Glomerular visceral epithelial cell (primary cell): ENCODE data around the gene PPIH.
"Not testable (repeated sequence)": the region's sequence is repeated elsewhere in the genome, so short reads cannot be mapped to it uniquely, and the experiment has no call there.

Experiments
- DNase-seq: peaks from one replicate; pipeline ENCODE4 v3.0.0-alpha.2; 2016; ENCODE audit errors: extremely low spot score

The PPIH gene

DNA sequence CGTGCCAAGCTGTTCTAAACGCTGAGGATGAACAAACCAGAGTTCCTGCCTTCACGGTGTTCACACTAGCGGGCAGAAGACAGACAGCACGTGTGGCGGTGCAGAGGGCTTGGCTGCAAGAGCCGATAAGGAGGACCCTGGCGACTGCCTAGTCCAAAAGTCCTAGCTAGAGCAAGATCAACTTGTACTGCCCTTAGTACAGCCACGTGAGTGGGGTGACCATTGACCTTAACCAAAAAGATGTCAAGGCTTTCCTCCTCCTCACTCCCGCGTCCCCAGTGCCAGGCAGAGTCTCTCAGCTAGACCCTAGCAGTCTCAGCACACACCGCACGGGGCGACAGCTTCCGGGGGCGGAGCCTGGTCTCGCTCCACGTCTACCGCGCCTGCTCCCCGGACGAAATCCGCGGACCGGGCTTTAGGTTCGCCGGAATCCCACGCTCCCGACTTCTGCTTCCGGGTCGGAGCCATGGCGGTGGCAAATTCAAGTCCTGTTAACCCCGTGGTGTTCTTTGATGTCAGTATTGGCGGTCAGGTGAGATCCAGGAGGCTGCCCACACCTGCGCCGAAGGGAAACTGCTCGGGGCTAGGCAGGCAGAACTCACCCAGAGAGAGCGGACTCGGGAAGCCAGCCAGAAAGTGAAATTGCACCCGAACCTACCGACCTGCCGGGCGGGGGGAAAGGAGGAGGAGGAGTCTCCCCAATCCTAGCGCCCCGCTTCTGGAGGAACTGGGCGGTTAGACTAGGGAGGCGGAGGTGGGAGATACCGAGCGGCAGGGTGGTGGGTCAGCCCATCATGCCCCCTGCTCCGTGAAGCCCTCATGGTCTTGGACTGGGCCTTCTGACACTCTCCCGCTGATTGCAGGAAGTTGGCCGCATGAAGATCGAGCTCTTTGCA is at the start of gene PPIH:
PPIH (plus strand) TSS at position 443 of the 896 bp plus-strand sequence; CDS start at position 467, 24 bp downstream.
- DNase-seq, result peak; percentile 91

DNA sequence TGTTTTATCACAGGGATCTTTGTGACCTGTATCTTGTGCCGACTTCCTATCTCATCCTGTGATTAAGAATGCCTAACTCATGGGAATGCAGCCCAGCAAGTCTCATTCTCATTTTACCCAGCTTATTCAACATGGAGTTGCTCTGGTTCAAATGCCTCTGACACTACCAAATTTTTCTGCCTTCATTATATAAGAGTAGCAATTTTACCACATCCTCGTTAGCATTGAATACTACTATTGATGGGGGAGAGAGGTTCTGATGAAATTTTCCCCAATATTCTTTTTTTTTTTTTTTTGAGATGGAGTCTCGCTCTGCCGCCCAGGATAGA is 44.5 kb upstream of the PPIH start:
- no peak for DNase-seq

DNA sequence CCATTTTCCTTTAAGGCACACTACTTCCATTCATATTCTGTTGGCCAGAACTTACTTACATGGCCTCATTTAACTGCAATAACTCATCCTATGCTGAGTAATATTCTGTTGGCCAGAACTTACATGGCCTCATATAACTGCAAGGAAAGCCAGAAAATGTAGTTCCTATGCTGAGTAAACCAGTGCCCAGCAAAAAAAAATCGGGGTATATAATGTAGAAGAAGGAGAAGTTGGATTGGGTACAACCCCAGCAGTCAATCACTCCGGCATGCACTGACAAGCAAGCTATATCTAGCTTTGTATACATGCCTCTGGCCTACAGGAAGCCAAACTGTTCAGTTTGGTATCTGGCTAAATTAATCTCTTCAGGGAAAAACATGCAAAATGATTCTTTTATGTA is 39.4 kb upstream of the PPIH start:
- DNase-seq, result no peak

DNA sequence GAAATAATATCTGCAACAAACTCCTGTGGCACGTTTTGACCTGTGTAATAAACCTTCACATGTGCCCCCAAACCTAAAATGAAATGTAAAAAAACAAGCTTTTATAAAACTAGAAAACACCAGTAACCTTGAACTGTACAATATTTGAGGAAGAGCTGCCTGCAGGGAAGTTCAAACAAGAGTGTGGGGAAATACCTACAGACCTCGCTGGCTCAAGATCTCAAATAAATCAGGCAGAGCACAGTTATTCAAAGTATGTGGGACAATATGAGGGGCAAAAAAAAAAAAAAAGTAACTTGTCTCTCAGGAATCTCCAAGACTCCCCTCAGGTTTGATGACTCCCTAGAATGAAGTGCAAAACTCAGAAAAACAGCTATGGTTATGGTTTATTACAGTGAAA is 37.9 kb upstream of the PPIH start:
- DNase-seq, result no peak

DNA sequence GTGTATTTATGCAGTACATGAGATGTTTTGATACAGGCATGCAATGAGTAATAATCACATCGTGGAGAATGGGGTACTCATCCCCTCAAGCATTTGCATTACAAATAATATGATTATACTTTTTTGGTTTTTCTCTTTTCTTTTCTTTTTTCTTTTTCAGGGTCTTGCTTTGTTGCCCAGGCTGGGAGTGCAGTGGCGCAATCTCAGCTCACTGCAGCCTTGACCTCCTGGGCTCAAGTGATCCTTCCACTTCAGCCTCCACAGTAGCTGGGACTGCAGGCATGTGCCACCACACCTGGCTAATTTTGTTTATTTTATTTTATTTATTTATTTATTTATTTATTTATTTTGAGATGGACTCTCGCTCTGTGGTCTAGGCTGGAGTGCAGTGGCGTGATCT is 37.0 kb upstream of the PPIH start:
- DNase-seq, result not testable (repeated sequence)

- DNase-seq, result not testable (repeated sequence)
Observed at GRCh38 chr1:42627205-42627604, 31.0 kb upstream of the PPIH start.

- no peak for DNase-seq
Observed at GRCh38 chr1:42639116-42639515, 19.1 kb upstream of the PPIH start.

DNA sequence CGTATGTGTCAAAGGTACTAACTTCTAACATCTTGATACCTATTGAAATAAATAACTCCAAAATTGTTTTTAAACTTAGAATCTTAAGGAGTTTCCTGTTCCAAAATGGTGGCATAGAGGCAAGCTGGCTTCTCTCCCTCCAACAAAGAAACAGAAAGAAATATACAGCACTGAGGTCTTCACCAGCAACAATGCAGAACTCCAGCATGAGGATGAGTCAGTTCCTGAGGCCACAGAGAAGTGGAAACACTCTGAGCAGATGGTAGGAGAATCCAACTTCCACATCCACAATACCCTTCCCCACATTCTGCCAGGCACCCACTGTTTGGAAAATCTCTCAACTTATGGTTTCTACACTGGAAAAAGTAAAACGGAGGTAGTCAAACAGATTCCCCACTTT is 12.2 kb upstream of the PPIH start:
- DNase-seq, result no peak

GRCh38 chr1:42657201-42657600 is 1.0 kb upstream of the PPIH start:
- DNase-seq, result no peak

- DNase-seq, result no peak
Observed at GRCh38 chr1:42658877-42659337, 684 bp downstream of the PPIH start.

- no peak for DNase-seq
Observed at GRCh38 chr1:42660907-42661500, 2.8 kb downstream of the PPIH start.

GRCh38 chr1:42669936-42670335 is 11.7 kb downstream of the PPIH start:
- DNase-seq, result no peak

- DNase-seq, result no peak
Observed at GRCh38 chr1:42670425-42670824, 12.2 kb downstream of the PPIH start.

GRCh38 chr1:42674214-42674613 is 16.0 kb downstream of the PPIH start:
- DNase-seq, result no peak

DNA sequence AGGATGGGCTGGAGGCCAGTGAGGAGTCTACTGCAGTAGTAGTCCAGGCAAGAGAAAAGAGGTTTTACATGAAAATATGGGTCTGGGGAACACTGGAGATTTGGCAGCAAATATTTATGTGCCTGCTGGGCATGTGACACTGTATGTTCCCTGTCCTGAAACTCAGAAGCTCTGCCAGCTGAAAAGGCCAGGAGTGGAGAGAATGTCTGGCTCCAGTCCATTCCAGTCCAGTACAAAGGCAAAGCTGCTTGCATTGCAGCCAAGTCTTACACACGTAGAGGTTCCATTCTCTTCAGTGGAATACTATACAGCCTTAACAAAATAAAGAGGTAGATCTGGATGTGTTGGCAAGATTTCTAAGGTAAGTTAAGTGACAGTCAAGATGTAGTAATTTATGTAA is 16.5 kb downstream of the PPIH start:
- DNase-seq, result no peak

- DNase-seq, result no peak
Observed at GRCh38 chr1:42675467-42675866, 17.2 kb downstream of the PPIH start.

DNA sequence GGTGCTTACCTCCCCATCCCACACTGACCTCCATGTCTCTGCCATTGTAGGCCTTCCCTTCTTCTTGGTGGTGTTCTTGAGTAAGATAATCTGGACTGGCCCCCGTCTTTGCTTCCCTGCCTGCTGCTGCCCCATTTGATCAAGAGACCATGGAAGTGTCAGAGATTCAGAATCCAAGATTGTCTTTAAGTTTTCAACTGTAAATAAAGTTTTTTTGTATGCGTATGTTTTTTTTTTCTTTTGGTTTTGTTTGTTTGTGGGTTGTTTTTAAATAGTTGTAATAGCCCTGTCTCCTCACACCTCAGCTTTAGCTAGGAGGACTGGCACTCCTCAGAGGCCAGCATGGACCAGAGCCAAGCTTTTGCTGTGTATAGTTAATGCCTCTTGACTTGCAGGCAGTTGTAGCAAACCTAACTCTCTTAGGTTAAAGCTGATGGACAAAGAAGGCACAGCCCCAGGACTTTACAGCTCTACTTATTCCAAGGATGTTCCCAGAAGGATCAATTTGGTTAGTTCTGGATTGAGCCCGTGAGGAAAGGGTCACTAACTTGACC is 18.4 kb downstream of the PPIH start:
- no peak for DNase-seq

DNA sequence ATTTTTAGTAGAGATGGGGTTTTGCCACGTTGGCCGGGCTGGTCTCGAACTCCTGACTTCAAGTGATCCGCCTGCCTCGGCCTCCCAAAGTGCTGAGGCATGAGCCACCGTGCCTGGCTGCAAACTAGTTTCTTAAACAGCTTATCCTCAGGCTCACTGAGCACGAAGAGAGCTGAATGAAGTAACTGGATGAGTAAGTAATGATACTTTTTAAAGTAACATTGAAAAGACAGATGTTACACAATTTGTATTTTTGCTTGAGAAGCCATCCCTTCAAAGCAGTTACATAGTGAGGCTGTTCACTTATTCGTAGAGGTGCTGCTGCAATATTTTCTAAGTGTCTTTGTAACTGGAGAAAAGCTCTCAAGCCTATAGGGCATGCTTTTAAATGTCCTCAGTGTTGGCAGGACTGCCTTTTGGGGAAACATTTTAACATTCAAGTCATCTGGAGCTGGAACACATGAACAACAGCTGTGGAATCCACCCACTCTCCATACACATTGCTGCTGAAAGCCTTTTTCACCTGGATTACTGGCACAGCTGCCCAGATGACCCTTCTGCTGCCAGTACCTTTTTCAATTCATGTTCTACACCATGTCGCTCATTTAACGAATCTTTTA is 21.3 kb downstream of the PPIH start:
- no peak for DNase-seq

- no peak for DNase-seq
Observed at GRCh38 chr1:42680055-42680454, 21.8 kb downstream of the PPIH start.

DNA sequence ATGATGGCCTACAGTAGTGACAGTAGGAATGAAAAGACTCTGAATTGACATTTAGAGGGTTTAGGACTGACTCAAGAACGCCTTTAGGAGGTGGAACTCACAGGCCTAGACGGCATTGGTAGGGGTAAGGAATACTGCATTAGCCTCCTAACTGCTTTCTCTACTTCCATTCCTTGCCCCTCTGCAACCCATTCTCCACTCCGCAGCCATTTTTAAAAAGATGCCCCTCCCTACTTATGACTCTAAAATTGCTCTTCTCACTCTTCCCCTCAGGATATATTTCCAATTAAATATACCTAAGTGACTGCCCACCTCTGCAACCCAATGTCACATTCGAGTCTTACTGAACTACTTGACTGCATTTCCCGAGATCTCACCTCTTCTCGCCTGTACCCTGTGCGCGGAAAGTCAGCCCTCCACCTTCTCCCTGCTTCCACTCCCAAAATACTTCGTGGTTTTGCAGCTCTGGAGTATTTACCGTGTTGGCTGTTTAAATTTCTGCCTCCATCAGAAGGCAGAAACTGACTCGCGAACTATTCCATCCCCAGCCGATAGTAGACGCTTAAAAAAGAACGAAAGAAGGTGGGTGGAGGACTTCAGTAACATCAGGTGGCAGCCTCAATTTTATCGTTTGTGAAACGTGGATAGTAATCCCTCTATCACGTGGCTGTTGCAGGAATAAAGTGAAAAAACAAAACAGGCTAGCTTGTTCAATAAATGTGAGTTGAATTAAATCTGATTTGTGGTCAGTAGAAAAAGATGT is 22.9 kb downstream of the PPIH start:
- no peak for DNase-seq

DNA sequence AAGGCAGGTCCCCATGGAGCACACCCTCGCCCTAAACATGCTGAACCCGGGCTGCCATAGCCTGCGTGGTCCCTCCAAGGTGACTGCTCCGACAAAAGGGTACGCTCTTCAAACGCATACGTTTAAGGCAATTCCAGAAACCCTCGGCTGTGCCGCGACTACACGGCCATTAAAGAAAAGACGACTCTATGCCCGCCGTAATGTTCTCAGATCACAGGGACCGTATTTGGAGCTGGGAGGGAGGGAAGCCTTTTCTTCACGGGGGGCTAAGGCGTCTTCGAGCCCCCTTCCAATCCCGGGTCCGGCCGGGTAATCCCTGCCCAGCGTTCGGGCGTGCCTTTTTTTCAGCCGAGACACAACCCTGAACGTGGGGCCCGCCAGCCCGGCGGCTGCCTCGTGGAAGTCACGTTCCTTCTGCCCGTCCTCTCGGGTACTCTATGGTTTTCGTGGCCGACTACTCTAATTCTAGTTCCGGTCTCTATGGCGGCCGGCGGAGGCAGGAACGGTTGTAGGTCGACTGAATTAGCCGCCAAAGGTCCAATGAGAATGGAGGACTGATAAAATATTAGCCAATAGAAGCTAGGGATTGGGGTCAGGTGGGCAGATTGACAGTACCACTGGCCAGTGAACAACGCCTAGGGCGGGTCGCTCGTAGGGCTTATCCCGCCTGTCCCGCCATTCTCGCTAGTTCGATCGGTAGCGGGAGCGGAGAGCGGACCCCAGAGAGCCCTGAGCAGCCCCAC is 23.7 kb downstream of the PPIH start, which contains the start of gene YBX1:
YBX1 (plus strand) TSS at position 678 of the 743 bp plus-strand sequence. CDS start 148 bp downstream, outside the sequence.
- peak; percentile 99 for DNase-seq
